HepG2 (cell line): Measurements from ENCODE around the gene TRAPPC5. TPM values are rescaled to one million over a fixed set of nuclear protein-coding genes. Genes with fewer than 3 reads are reported as not detected.
A peak's percentile ranks its signal among the peaks of the same experiment; 100 is the strongest.

Experiments
- FLYWCH1 ChIP-seq: sonication (generic); formaldehyde crosslinking; IDR thresholded peaks from 2 replicates; pipeline ENCODE4 v1.8.1; 2023; ENCODE audit warnings: mild to moderate bottlenecking, missing genetic modification reagents
- FOSL2 ChIP-seq: sonication (generic); formaldehyde crosslinking; IDR thresholded peaks from 2 replicates; pipeline ENCODE4 v1.4.0; 2020; ENCODE audit warnings: missing genetic modification reagents
- FOXO1 ChIP-seq: sonication (generic); formaldehyde crosslinking; IDR thresholded peaks from 2 replicates; pipeline ENCODE4 v1.4.0; 2020; ENCODE audit warnings: missing genetic modification reagents
- HDAC2 ChIP-seq: sonication (generic); formaldehyde crosslinking; IDR thresholded peaks from 2 replicates; pipeline ENCODE4 v1.4.0; 2020; ENCODE audit warnings: missing genetic modification reagents
- KDM3A ChIP-seq: IDR thresholded peaks from 2 replicates; pipeline ENCODE4 v1.6.1; 2018; ENCODE audit warnings: low read depth, missing compliant biosample characterization
- MED8 ChIP-seq: sonication (generic); formaldehyde crosslinking; IDR thresholded peaks from 2 replicates; pipeline ENCODE4 v1.8.1; 2023; ENCODE audit warnings: mild to moderate bottlenecking, missing genetic modification reagents; ENCODE audit not compliant: insufficient replicate concordance
- RORA ChIP-seq: sonication (generic); formaldehyde crosslinking; IDR thresholded peaks from 2 replicates; pipeline ENCODE4 v1.5.0; 2020; ENCODE audit warnings: mild to moderate bottlenecking, missing genetic modification reagents, moderate library complexity
- ZBTB40 ChIP-seq, 2 experiments: fragments of 450-650 bp in 1 of 2; sonication (generic) in 1 of 2; formaldehyde crosslinking in 1 of 2; IDR thresholded peaks; 2 replicates each; pipeline versions ENCODE4 v1.6.1 to v1.8.0; 2016 to 2022; ENCODE audit warnings: antibody characterized with exemption in 1 of 2, mild to moderate bottlenecking in 1 of 2, missing genetic modification reagents in 1 of 2
- ZBTB42 ChIP-seq: sonication (generic); formaldehyde crosslinking; IDR thresholded peaks from 2 replicates; pipeline ENCODE4 v1.5.0; 2020; ENCODE audit warnings: mild to moderate bottlenecking, missing genetic modification reagents
- ZBTB7B ChIP-seq: sonication (generic); formaldehyde crosslinking; IDR thresholded peaks from 2 replicates; pipeline ENCODE4 v1.4.0; 2020; ENCODE audit warnings: missing genetic modification reagents
- ZNF329 ChIP-seq: sonication (generic); formaldehyde crosslinking; IDR thresholded peaks from 2 replicates; pipeline ENCODE4 v1.9.0; 2021; ENCODE audit warnings: low read depth, mild to moderate bottlenecking, missing genetic modification reagents
- ZNF703 ChIP-seq: sonication (generic); formaldehyde crosslinking; IDR thresholded peaks from 2 replicates; pipeline ENCODE4 v1.5.1; 2020; ENCODE audit warnings: missing genetic modification reagents, mild to moderate bottlenecking, moderate library complexity, borderline replicate concordance
- ZNF782 ChIP-seq: sonication (generic); formaldehyde crosslinking; IDR thresholded peaks from 2 replicates; pipeline ENCODE4 v1.4.0; 2020; ENCODE audit warnings: missing genetic modification reagents, mild to moderate bottlenecking, borderline replicate concordance
- ZNF850 ChIP-seq: sonication (generic); formaldehyde crosslinking; conservative IDR thresholded peaks from 2 replicates; pipeline ENCODE4 v1.9.0; 2021; ENCODE audit warnings: mild to moderate bottlenecking, missing genetic modification reagents
- ZSCAN30 ChIP-seq: sonication (generic); formaldehyde crosslinking; IDR thresholded peaks from 2 replicates; pipeline ENCODE4 v1.5.0; 2020; ENCODE audit warnings: mild to moderate bottlenecking, missing genetic modification reagents
- polyA plus RNA-seq, 8 experiments: library from polyadenylated mRNA; depleted of rRNA in 3 of 8; stranded (reverse) in 7 of 8; unstranded in 1 of 8; fragments of >200 nt; fragmentation: Illumina TruSeq in 4 of 8; extraction: Trizol in 4 of 8; gene quantifications; 2 replicates each; pipeline versions ENCODE4 v1.2.1 to v1.2.3, GENCODE V29; 2011 to 2016; ENCODE audit warnings: low read depth in 4 of 8, missing spikeins in 1 of 8, mixed read lengths in 1 of 8; ENCODE audit not compliant: insufficient read depth in 1 of 8
- total RNA-seq, 5 experiments: library from RNA; depleted of rRNA; stranded (reverse); fragments of >200 nt; fragmentation: Illumina TruSeq; extraction: Trizol; gene quantifications; 2 replicates each; pipeline ENCODE4 v1.2.3, GENCODE V29; 2016; ENCODE audit warnings: low read depth in 1 of 5
- TF ChIP-seq, protein P1 (sequence below): sonication (generic); formaldehyde crosslinking; IDR thresholded peaks from 2 replicates; pipeline ENCODE4 v1.4.0; 2020; ENCODE audit warnings: mild to moderate bottlenecking, missing genetic modification reagents

TRAPPC5 gene
- total and polyA plus RNA-seq, 2 of the 13 experiments (the other 11 are each of a cell fraction or from before 2014, with no cell fraction given) = 38.5 to 78.7 TPM

DNA sequence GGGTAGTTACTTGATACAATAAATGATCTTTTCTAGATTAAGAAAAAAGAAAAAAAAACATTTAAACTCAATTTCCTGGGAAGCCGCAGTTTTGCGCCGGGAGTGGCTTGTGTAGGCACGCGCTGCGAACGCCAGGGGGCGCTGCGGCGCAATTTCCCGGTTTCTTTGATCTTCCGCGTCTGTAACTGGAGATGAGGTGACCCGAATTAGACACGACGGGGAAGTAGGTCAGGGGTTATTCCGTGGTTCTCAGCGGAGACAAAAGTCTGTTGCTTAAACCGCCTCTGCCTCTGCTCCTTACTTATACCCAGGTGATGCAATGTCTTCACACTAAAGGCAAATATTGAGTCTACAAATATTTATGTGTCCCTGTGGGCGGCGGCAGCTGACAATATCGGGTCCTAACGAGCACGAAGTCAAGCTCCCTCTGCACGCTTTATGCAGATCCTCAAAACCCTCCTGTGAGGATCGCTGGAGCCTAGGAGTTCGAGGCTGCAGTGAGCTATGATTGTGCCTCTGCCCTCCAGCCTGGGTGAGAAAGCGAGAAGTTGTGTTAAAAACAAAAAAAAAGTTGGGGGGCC is 28.5 kb upstream of the TRAPPC5 start (continued):
- TF ChIP-seq, protein P1, sequence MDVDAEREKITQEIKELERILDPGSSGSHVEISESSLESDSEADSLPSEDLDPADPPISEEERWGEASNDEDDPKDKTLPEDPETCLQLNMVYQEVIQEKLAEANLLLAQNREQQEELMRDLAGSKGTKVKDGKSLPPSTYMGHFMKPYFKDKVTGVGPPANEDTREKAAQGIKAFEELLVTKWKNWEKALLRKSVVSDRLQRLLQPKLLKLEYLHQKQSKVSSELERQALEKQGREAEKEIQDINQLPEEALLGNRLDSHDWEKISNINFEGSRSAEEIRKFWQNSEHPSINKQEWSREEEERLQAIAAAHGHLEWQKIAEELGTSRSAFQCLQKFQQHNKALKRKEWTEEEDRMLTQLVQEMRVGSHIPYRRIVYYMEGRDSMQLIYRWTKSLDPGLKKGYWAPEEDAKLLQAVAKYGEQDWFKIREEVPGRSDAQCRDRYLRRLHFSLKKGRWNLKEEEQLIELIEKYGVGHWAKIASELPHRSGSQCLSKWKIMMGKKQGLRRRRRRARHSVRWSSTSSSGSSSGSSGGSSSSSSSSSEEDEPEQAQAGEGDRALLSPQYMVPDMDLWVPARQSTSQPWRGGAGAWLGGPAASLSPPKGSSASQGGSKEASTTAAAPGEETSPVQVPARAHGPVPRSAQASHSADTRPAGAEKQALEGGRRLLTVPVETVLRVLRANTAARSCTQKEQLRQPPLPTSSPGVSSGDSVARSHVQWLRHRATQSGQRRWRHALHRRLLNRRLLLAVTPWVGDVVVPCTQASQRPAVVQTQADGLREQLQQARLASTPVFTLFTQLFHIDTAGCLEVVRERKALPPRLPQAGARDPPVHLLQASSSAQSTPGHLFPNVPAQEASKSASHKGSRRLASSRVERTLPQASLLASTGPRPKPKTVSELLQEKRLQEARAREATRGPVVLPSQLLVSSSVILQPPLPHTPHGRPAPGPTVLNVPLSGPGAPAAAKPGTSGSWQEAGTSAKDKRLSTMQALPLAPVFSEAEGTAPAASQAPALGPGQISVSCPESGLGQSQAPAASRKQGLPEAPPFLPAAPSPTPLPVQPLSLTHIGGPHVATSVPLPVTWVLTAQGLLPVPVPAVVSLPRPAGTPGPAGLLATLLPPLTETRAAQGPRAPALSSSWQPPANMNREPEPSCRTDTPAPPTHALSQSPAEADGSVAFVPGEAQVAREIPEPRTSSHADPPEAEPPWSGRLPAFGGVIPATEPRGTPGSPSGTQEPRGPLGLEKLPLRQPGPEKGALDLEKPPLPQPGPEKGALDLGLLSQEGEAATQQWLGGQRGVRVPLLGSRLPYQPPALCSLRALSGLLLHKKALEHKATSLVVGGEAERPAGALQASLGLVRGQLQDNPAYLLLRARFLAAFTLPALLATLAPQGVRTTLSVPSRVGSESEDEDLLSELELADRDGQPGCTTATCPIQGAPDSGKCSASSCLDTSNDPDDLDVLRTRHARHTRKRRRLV (CRISPR knock-in tag) = peak; percentile 62; the same call in 1 of the 2 replicates
- TF ChIP-seq ZNF329 = no peak
- TF ChIP-seq ZNF703 = 0 out of 2 replicates have a peak, but pooled peaks have one; percentile 35
- peak; percentile 82 for TF ChIP-seq FOSL2 (CRISPR knock-in tag)
- no peak for TF ChIP-seq FLYWCH1 (CRISPR knock-in tag)
- 0 out of 2 replicates have a peak, but pooled peaks have one; percentile 75 for TF ChIP-seq RORA (CRISPR knock-in tag)
- peak; percentile 88 for TF ChIP-seq FOXO1 (CRISPR knock-in tag)
- TF ChIP-seq ZBTB42 (CRISPR knock-in tag) = peak; percentile 44; the same call in 1 of the 2 replicates
- TF ChIP-seq ZBTB40 (IDR thresholded peaks at IDR 0.05) = no peak
- TF ChIP-seq ZBTB40 (CRISPR knock-in tag; IDR thresholded peaks at IDR 0.05) = peak; percentile 67; the same call in 1 of the 2 replicates
- TF ChIP-seq HDAC2 (CRISPR knock-in tag) = peak; percentile 85
- no peak; the same call in 1 of the 2 replicates for TF ChIP-seq KDM3A (CRISPR knock-in tag)
- 0 out of 2 replicates have a peak, but pooled peaks have one; percentile 71 for TF ChIP-seq ZNF850 (CRISPR knock-in tag)
- TF ChIP-seq ZNF782 (CRISPR knock-in tag) = peak; percentile 21; the same call in 1 of the 2 replicates
- TF ChIP-seq ZBTB7B (CRISPR knock-in tag) = peak; percentile 72; the same call in 1 of the 2 replicates
- no peak for TF ChIP-seq MED8
- TF ChIP-seq ZSCAN30 (CRISPR knock-in tag) = no peak
- TF ChIP-seq, all 625 proteins: peak for 227
